Measurements from ENCODE around the gene PALD1. TPM values are rescaled to one million over a fixed set of nuclear protein-coding genes. Genes with fewer than 3 reads are reported as not detected.

PALD1 gene
- total and polyA plus RNA-seq, 8 donors, result 10.1 to 34.5 (median 24.1) TPM

GRCh38 chr10:70505908-70506307 is 27.3 kb downstream of the PALD1 start:
- H3K9me3 ChIP-seq, result no peaks in the 10 kb centered on the region
- no peaks in the 10 kb centered on the region for H3K36me3 ChIP-seq
- DNase-seq, result no peak
- H3K27ac ChIP-seq, result peak overlapping the region in 1 of 2 donors; percentile 11
- no peaks in the 10 kb centered on the region for H3K27me3 ChIP-seq
- no peak overlapping the region for H3K4me3 ChIP-seq
- ATAC-seq, result no peak
- H3K4me1 ChIP-seq, result peaks cover 20 to 37% of the 10 kb centered on the region in 2 donors
- TF ChIP-seq, protein P1, sequence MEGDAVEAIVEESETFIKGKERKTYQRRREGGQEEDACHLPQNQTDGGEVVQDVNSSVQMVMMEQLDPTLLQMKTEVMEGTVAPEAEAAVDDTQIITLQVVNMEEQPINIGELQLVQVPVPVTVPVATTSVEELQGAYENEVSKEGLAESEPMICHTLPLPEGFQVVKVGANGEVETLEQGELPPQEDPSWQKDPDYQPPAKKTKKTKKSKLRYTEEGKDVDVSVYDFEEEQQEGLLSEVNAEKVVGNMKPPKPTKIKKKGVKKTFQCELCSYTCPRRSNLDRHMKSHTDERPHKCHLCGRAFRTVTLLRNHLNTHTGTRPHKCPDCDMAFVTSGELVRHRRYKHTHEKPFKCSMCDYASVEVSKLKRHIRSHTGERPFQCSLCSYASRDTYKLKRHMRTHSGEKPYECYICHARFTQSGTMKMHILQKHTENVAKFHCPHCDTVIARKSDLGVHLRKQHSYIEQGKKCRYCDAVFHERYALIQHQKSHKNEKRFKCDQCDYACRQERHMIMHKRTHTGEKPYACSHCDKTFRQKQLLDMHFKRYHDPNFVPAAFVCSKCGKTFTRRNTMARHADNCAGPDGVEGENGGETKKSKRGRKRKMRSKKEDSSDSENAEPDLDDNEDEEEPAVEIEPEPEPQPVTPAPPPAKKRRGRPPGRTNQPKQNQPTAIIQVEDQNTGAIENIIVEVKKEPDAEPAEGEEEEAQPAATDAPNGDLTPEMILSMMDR (IDR thresholded peaks at IDR 0.05), result no peak
- intact Hi-C loops (cut with DNase I), result no loop called here

DNA sequence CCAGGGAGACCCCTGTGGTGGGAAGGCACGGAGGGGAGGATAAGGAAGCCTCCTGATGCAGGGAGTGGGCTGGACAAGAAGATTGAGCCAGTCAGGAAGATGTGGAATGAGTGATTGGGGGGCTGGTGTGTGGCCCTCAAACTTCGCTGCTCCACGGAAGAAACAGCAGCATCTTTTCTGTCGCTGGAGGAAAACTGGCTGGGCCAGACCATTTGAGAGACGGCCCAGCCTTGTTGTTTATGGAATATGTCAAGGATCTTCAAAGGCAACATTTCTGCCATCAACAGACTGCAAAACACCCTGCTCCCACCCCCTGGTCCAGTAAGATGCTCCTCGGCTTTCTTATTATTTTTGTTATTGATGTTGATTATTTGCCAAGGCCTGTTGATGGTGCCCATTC is 29.4 kb downstream of the PALD1 start:
- Histone ChIP-seq H3K4me1 (peaks cover 24 to 45% of the 10 kb centered on the region in 2 donors), H3K36me3 (no peaks in the 10 kb centered on the region), H3K9me3 (no peaks in the 10 kb centered on the region), H3K27me3 (no peaks in the 10 kb centered on the region), H3K27ac (peak overlapping the region in 1 of 2 donors; percentile 7), H3K4me3 (no peak overlapping the region)
- DNase-seq, result no peak
- intact Hi-C loops (cut with DNase I), result no loop called here
- no peak for ATAC-seq
- TF ChIP-seq, protein P1 (IDR thresholded peaks at IDR 0.05), result no peak

GRCh38 chr10:70508912-70509756 is 30.6 kb downstream of the PALD1 start:
- Histone ChIP-seq H3K4me1 (peaks cover 24 to 51% of the 10 kb centered on the region in 2 donors), H3K4me3 (no peak overlapping the region), H3K27me3 (no peaks in the 10 kb centered on the region), H3K9me3 (no peaks in the 10 kb centered on the region), H3K36me3 (no peaks in the 10 kb centered on the region), H3K27ac (peak overlapping the region; percentile 21 to 51)
- ATAC-seq (peak; percentile 41), DNase-seq (peak in 1 of 4 donors; percentile 77)
- intact Hi-C loops (cut with DNase I), result no loop called here
- TF ChIP-seq, protein P1 (IDR thresholded peaks at IDR 0.05), result no peak

- Histone ChIP-seq H3K27me3 (no peaks in the 10 kb centered on the region), H3K4me1 (peaks cover 24 to 55% of the 10 kb centered on the region in 2 donors), H3K9me3 (no peaks in the 10 kb centered on the region), H3K36me3 (no peaks in the 10 kb centered on the region), H3K27ac (peak overlapping the region in 1 of 2 donors; percentile 51), H3K4me3 (no peak overlapping the region)
- TF ChIP-seq, protein P1 (IDR thresholded peaks at IDR 0.05), result no peak
- DNase-seq (no peak), ATAC-seq (no peak)
- intact Hi-C loops (cut with DNase I), result no loop called here
These were observed 31.2 kb downstream of the PALD1 start for GRCh38 chr10:70509757-70510147.

GRCh38 chr10:70510453-70510852 is 31.9 kb downstream of the PALD1 start:
- H3K27ac ChIP-seq, result peak overlapping the region in 1 of 2 donors; percentile 51

More at GRCh38 chr10:70510453-70510852, 31.9 kb downstream of the PALD1 start:
- H3K27me3 ChIP-seq, result no peaks in the 10 kb centered on the region
- intact Hi-C loops (cut with DNase I), result no loop called here
- TF ChIP-seq, protein P1 (IDR thresholded peaks at IDR 0.05), result no peak
- no peak for DNase-seq
- no peak for ATAC-seq
- H3K4me1 ChIP-seq, result peaks cover 24 to 55% of the 10 kb centered on the region in 2 donors
- H3K9me3 ChIP-seq, result no peaks in the 10 kb centered on the region
- H3K36me3 ChIP-seq, result no peaks in the 10 kb centered on the region
- no peak overlapping the region for H3K4me3 ChIP-seq

Data from left lung (tissue), 10 donors.